Duodenal mucosa (tissue), 2 donors: Measurements from ENCODE around the gene CLSTN3.

Experiments
- H3K27ac ChIP-seq: one replicate; pipeline ENCODE4 v1.7.0; 2013; ENCODE audit warnings: low read depth, low read length
- H3K27me3 ChIP-seq, 2 donors: one replicate each; pipeline ENCODE4 v1.7.0; 2013; ENCODE audit warnings: low read length in 2 of 2, control low read depth in 1 of 2; ENCODE audit not compliant: insufficient read depth in 2 of 2, control insufficient read depth in 1 of 2
- H3K36me3 ChIP-seq, 2 donors: one replicate each; pipeline ENCODE4 v1.7.0; 2013; ENCODE audit warnings: low read length in 2 of 2, control low read depth in 1 of 2; ENCODE audit not compliant: insufficient read depth in 2 of 2, control insufficient read depth in 1 of 2
- H3K4me1 ChIP-seq, 2 donors: one replicate each; pipeline ENCODE4 v1.7.0; 2013; ENCODE audit warnings: low read length in 2 of 2, control low read depth in 1 of 2; ENCODE audit not compliant: insufficient read depth in 2 of 2, control insufficient read depth in 1 of 2
- H3K4me3 ChIP-seq, 2 donors: one replicate each; pipeline ENCODE4 v1.7.0; 2013; ENCODE audit warnings: low read length in 2 of 2, low read depth in 1 of 2
- H3K9ac ChIP-seq, 2 donors: one replicate each; pipeline ENCODE4 v1.7.0; 2013; ENCODE audit warnings: low read length in 2 of 2, low read depth in 1 of 2
- H3K9me3 ChIP-seq, 2 donors: one replicate each; pipeline ENCODE4 v1.7.0; 2013; ENCODE audit warnings: low read length in 2 of 2, control low read depth in 1 of 2; ENCODE audit not compliant: control insufficient read depth in 1 of 2

CLSTN3 gene

DNA sequence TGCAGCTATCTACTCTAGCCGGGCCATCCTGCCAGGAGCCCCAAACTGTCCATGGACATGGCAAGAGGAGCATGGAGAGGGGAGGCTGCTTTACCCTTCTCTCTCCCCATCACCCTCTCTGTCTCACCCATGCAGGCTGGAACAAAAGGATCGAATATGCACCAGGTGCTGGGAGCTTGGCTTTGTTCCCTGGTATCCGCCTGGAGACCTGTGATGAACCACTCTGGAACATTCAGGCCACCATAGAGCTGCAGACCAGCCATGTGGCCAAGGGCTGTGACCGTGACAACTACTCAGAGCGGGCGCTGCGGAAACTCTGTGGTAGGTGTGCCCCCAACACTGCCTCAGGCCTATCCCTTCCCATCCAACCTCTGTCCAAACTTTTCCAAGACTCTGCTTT is 5.9 kb downstream of the CLSTN3 start:
- H3K4me1 ChIP-seq: peaks cover 1 to 6% of the 10 kb centered on the region in 2 donors
- no peak overlapping the region for H3K27ac ChIP-seq
- no peak overlapping the region for H3K4me3 ChIP-seq
- peaks cover 18 to 43% of the 10 kb centered on the region in 2 donors for H3K36me3 ChIP-seq
- no peak overlapping the region for H3K9ac ChIP-seq
- H3K27me3 ChIP-seq: peaks cover 0 to under 1% of the 10 kb centered on the region in 2 donors
- H3K9me3 ChIP-seq: no peaks in the 10 kb centered on the region

DNA sequence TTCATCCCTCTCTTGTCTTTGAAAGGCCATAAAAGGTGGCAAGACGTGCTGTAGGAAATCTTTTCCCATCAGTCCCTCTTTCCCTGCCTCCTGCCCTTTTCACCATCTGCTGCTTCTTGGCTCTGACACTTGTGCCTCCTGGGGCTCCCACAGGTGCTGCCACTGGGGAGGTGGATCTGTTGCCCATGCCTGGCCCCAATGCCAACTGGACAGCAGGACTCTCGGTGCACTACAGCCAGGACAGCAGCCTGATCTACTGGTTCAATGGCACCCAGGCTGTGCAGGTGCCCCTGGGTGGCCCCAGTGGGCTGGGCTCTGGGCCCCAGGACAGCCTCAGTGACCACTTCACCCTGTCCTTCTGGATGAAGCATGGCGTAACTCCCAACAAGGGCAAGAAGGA is 6.5 kb downstream of the CLSTN3 start:
- Histone ChIP-seq H3K36me3 (peaks cover 22 to 43% of the 10 kb centered on the region in 2 donors), H3K27me3 (no peaks in the 10 kb centered on the region), H3K27ac (no peak overlapping the region)

DNA sequence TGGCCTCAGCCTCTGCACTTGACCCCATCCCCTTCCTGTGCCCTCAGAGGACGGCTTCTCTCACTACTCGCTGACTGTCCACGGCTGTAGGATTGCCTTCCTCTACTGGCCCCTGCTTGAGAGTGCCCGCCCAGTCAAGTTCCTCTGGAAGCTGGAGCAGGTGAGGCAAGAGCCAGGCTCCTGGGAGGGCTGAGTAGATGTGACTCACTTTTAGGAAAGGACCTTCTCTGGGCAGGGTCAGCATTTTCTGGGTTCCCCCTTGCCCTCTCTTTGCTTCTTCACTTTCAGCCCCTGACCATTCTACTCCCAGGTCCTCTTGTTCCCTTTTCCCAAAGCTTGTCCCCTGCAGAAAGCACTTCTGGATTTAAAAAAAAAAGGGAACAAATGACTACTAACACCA is 7.7 kb downstream of the CLSTN3 start:
- Histone ChIP-seq H3K4me1 (no peaks in the 10 kb centered on the region), H3K4me3 (no peak overlapping the region), H3K9me3 (no peaks in the 10 kb centered on the region), H3K27ac (no peak overlapping the region), H3K9ac (no peak overlapping the region), H3K36me3 (peaks cover 22 to 45% of the 10 kb centered on the region in 2 donors), H3K27me3 (no peaks in the 10 kb centered on the region)

More for the DNA sequence above, 6.5 kb downstream of the CLSTN3 start:
- H3K9ac ChIP-seq: no peak overlapping the region
- no peaks in the 10 kb centered on the region for H3K9me3 ChIP-seq
- peaks cover 0 to 1% of the 10 kb centered on the region in 2 donors for H3K4me1 ChIP-seq
- H3K4me3 ChIP-seq: no peak overlapping the region

DNA sequence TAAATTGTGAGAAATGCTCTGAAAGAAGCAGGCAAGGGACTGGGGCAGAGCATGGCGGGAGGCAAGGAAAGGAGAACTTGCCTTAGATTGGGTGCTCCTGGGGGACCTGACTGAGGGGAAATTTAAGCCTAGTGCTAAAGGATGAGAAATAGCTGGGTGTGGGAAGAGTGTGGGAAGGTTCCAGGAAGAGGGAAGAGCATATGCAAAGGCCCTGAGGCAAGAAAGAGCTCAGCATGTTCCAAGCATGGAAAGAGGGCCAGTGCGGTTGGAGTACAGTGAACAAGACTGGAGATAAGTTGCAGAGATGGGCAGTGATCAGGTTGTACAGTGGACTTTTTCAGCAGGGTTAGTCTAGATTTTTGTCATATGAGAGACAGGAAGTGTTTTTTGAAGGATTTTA is 9.0 kb downstream of the CLSTN3 start:
- no peaks in the 10 kb centered on the region for H3K9me3 ChIP-seq
- H3K4me1 ChIP-seq: no peaks in the 10 kb centered on the region
- peaks cover 28 to 47% of the 10 kb centered on the region in 2 donors for H3K36me3 ChIP-seq
- H3K4me3 ChIP-seq: no peak overlapping the region
- no peaks in the 10 kb centered on the region for H3K27me3 ChIP-seq
- no peak overlapping the region for H3K9ac ChIP-seq
- no peak overlapping the region for H3K27ac ChIP-seq

DNA sequence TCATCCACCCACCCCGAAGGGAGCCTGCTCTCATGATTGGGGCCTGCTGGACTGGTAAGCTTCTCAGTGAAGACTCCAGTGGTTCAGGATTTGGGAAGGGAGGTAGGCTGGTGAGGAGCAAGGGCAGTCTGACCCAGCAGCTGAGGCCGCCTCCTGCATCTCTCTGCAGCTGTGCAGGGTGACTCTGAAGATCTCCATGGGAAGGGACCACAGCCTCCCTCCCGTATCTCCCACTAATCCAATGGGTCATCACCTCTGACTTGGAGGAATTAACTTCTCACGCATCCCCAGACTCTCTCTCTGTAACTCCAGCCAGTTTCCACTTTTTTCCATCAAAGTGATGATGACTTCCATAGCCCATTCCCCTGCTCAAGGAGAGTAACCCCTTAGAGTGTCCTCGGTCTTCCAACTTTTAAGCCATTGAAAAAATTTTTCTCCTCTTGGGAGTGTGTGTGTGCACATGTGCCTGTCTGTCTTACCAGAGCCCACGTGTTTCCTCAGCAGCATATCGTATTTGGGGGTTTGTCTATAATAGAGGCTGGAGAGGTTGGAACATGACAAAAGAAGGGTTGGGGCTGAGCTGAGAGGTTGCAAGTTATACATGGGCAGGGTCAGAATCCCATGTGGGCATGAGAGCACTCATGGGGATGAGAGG is 11.3 kb downstream of the CLSTN3 start:
- Histone ChIP-seq H3K36me3 (peaks cover 24 to 26% of the 10 kb centered on the region in 2 donors), H3K27ac (no peak overlapping the region), H3K9ac (no peak overlapping the region), H3K27me3 (no peaks in the 10 kb centered on the region), H3K9me3 (no peaks in the 10 kb centered on the region), H3K4me3 (no peak overlapping the region), H3K4me1 (peaks cover 0 to 6% of the 10 kb centered on the region in 2 donors)

DNA sequence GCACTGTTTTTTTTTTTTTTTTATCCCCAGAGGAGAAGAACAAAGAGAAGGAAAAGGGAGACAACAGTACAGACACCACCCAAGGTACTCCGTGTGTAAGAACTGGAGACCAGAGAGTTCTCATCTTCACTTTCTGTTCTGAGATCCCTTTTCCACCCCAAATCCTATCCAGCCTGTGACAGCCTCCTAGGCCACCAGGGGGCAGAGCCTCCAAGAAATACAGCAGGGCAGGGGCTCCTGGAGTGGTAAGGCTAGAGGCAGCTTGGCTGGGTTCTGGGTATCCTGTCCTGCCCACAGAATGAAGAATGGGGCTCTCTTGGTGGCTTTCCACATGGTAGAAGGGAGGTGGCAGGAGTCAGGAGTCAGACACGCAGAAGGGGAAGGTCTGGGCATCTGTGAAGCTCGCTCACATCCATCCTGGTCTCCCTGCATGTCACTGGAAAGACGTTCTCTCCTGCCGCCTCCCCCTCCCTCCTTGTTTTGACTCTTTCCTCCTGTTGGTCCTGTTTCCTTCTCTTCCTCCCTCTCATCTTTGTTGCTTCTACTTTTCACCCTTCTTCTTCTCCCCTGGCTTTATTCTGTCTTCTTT is 12.0 kb downstream of the CLSTN3 start:
- Histone ChIP-seq H3K36me3 (peaks cover 17 to 19% of the 10 kb centered on the region in 2 donors), H3K27ac (no peak overlapping the region), H3K4me3 (no peak overlapping the region), H3K4me1 (peaks cover 0 to 9% of the 10 kb centered on the region in 2 donors), H3K9ac (no peak overlapping the region), H3K9me3 (no peaks in the 10 kb centered on the region), H3K27me3 (no peaks in the 10 kb centered on the region)

DNA sequence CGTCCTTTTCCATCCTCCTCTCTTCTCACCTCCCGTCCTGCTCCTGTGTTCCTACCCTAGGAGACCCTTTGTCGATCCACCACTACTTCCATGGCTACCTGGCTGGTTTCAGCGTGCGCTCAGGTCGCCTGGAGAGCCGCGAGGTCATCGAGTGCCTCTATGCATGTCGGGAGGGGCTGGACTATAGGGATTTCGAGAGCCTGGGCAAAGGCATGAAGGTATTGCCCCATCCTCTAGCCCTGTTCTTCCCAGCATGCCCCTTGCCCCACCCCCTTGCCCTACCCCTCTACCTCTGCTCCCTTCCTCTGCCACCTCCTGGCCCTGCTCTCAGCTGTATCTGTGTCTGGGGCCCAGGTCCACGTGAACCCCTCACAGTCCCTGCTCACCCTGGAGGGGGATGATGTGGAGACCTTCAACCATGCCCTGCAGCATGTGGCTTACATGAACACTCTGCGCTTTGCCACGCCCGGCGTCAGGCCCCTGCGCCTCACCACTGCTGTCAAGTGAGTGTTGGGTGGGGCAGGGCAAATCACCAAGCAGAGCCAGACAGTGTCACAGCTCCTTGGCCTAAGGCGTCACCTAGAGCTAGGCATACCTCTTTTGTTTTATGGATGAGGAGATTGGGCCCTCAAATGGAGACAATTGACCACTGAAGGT is 12.8 kb downstream of the CLSTN3 start:
- no peaks in the 10 kb centered on the region for H3K27me3 ChIP-seq
- no peaks in the 10 kb centered on the region for H3K9me3 ChIP-seq
- H3K4me3 ChIP-seq: no peak overlapping the region
- no peak overlapping the region for H3K9ac ChIP-seq
- H3K27ac ChIP-seq: no peak overlapping the region
- H3K4me1 ChIP-seq: peaks cover 0 to 9% of the 10 kb centered on the region in 2 donors
- H3K36me3 ChIP-seq: peaks cover 14% of the 10 kb centered on the region in 2 donors

DNA sequence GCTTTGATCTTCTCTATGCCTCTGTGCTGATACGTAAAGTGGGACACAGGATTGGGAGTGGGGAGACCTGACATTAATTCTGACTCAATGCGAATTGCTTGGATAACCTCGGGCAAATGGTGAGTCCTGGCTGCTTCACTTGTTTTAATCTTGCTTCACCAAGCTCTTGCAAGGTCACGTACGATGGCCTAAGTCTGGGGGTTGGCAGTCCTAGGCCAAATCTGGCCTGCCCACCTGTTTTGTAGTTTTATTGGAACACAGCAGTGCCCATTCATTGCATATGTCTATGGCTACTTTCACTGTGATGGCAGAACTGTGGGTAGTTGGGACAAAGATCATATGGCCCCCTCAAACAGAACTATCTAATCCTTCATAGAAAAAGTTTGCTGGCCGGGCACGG is 13.4 kb downstream of the CLSTN3 start:
- Histone ChIP-seq H3K4me3 (no peak overlapping the region), H3K9ac (no peak overlapping the region), H3K27me3 (no peaks in the 10 kb centered on the region), H3K27ac (no peak overlapping the region), H3K4me1 (peaks cover 0 to 9% of the 10 kb centered on the region in 2 donors), H3K9me3 (no peaks in the 10 kb centered on the region), H3K36me3 (peaks cover 14 to 15% of the 10 kb centered on the region in 2 donors)

DNA sequence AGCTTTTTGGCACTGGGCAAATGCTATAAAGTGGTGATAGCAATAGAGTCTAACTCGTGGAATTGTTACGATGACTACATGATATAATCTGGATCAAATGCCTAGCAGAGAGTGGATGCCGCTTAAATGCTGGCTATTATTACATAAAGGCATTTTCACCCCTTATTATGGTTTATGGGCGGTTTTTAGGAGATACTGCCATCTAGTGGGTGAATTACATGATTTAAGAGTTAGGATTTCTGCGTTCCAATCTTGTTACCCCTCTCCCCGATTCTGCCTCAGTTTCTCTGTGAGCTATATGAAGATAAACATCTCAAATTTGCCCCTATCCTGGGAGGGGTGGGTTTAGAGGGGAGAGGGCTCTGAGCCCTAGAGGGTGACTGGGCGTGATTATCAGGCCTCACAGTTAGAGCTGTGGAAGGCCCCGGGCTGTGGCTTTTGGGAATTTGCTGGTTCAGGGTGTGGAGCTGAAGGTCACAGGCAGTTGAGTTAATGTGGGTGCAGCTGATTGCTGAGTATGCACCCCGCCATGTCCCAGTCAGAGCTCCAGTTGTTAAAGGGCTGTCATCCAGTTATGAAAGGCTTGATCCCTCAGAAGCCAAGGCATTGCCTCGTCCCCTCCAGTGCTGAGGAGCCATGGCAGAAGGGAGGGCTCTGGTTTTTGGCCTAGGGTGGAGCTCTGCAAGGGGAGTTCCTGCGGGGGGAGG is 14.4 kb downstream of the CLSTN3 start:
- Histone ChIP-seq H3K9me3 (no peaks in the 10 kb centered on the region), H3K27ac (no peak overlapping the region), H3K9ac (no peak overlapping the region), H3K36me3 (peaks cover 20 to 24% of the 10 kb centered on the region in 2 donors), H3K4me1 (peaks cover 0 to 9% of the 10 kb centered on the region in 2 donors), H3K4me3 (no peak overlapping the region), H3K27me3 (no peaks in the 10 kb centered on the region)

DNA sequence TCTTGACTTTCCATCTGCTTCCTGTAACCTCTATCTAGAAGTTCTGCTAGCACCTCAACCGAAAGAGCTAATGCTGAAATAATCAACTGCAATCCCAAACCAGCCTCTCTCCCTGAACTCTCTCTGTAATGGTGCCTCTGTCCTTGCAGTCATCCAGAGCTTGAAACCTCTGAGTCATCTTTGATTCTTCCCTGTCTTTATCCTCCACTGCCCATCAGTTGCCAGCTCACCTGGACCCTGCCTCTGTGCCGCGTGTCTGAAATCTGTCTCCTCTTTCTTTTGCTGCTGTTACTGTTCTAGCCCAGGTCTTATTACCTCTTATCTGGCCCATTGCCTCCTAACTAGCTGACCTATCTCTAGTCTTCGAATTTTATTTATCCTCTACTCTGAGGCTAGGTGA is 15.5 kb downstream of the CLSTN3 start:
- H3K9me3 ChIP-seq: no peaks in the 10 kb centered on the region
- peaks cover 0 to 9% of the 10 kb centered on the region in 2 donors for H3K4me1 ChIP-seq
- peaks cover 25 to 31% of the 10 kb centered on the region in 2 donors for H3K36me3 ChIP-seq
- no peak overlapping the region for H3K4me3 ChIP-seq
- no peak overlapping the region for H3K27ac ChIP-seq
- H3K27me3 ChIP-seq: no peaks in the 10 kb centered on the region
- H3K9ac ChIP-seq: no peak overlapping the region
